Fibroblast of lung (primary cell): ENCODE measurements around the gene RNF19B.

Source experiments
- EZH2 ChIP-seq: IDR thresholded peaks from 2 replicates; pipeline ENCODE4 v1.5.1; 2012; ENCODE audit warnings: low read length, control low read depth, mild to moderate bottlenecking; ENCODE audit errors: missing control alignments
- TF ChIP-seq, protein P1 (sequence below), 2 donors: IDR thresholded peaks in 1 of 2; conservative IDR thresholded peaks in 1 of 2; 1 replicate in 1 of 2; 2 replicates in 1 of 2; pipeline ENCODE4 v1.5.1; 2011 to 2012; ENCODE audit warnings: low read length in 2 of 2, control low read depth in 1 of 2, inconsistent platforms in 1 of 2, low read depth in 1 of 2, mild to moderate bottlenecking in 1 of 2

DNA sequence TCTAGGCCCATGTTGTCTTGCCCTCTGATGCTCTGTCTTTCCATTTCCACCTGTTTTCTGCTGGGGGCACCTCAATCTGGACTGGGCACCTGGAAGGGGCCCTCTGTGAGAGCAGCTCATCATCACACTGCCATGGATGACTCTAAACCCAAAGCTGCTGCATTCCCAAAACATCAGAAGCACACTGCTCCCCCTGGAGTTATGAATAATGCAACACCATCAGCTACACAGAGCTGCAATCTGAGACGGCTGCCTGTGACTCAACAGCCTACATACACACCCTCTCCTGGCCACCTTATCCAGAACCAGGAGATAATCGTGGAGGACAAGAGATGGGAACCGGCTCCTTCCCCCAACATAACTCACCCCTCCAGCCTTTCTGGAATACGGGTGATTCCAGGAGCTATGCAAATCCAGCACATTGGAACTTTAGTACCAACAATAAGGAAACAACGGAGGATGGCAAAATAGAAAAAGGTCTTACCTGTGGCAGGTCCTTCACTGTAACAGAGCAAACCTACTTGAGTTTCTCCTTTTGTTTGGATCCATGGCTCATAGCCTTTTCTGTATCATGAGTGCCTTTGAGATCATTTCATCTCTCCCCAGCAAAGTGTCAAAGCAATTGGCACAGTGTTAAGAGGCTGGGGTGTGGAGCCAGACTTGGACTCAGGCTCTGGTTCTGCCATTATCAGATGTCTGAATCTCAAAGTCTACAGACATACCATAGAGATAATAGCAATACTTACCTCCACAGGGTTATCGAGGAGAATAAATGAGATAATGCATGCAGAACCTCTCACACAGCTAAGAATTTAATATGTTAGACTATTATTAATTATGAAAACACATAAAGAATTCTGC lies 42.8 kb upstream of the RNF19B start:
- TF ChIP-seq, protein P1, sequence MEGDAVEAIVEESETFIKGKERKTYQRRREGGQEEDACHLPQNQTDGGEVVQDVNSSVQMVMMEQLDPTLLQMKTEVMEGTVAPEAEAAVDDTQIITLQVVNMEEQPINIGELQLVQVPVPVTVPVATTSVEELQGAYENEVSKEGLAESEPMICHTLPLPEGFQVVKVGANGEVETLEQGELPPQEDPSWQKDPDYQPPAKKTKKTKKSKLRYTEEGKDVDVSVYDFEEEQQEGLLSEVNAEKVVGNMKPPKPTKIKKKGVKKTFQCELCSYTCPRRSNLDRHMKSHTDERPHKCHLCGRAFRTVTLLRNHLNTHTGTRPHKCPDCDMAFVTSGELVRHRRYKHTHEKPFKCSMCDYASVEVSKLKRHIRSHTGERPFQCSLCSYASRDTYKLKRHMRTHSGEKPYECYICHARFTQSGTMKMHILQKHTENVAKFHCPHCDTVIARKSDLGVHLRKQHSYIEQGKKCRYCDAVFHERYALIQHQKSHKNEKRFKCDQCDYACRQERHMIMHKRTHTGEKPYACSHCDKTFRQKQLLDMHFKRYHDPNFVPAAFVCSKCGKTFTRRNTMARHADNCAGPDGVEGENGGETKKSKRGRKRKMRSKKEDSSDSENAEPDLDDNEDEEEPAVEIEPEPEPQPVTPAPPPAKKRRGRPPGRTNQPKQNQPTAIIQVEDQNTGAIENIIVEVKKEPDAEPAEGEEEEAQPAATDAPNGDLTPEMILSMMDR (conservative IDR thresholded peaks at IDR 0.05 in 1 of 2, IDR thresholded peaks at IDR 0.05 in 1 of 2; ENCODE audit: low read depth in 1 of 2, low read length in 2 of 2), result peak; percentile 64 to 74
- TF ChIP-seq EZH2, result no peak
